GM12878 (cell line): ENCODE data around the gene GGN. TPM values are rescaled to one million over a fixed set of nuclear protein-coding genes. Genes with fewer than 3 reads are reported as not detected.

Experiments used
- ATAC-seq: fragments of 200-7000 bp; cut with Tn5 transposase; 3 replicates; pipeline ENCODE4 v1.9.1; 2020; ENCODE audit warnings: mild to moderate bottlenecking, moderate library complexity
- BruUV-seq: library from RNA; stranded (reverse); fragments of 400-500 nt; replicated peaks from 2 replicates; lab custom pipeline; 2021; lab: Mats Ljungman, UMichigan
- CTCF ChIA-PET: fragments of 300-600 bp; sonication (Branson Sonifier 250); formaldehyde crosslinking; extraction: SDS; loops from one replicate; lab custom pipeline; 2021; ENCODE audit warnings: inconsistent platforms; lab: Yijun Ruan, JAX
- POLR2A ChIA-PET: fragments of 350-600 bp; formaldehyde crosslinking; extraction: SDS; loops from one replicate; lab custom pipeline; 2021; ENCODE audit warnings: inconsistent platforms; lab: Charles Lee
- RAD21 ChIA-PET: fragments of 300-600 bp; sonication (Branson Sonifier 250); formaldehyde crosslinking; loops from one replicate; lab custom pipeline; 2023; ENCODE audit warnings: antibody characterized with exemption; ENCODE audit not compliant: unreplicated experiment; lab: Charles Lee
- SMC1A ChIA-PET: fragments of 300-600 bp; sonication (Branson Sonifier 250); formaldehyde crosslinking; loops from one replicate; lab custom pipeline; 2023; ENCODE audit not compliant: unreplicated experiment, uncharacterized antibody; lab: Charles Lee
- DNase-seq: peaks from one replicate; pipeline ENCODE4 v3.0.0-alpha.2; 2011; ENCODE audit warnings: low read depth, low spot score
- FAIRE-seq: peaks from 3 replicates; lab custom pipeline; 2011; peaks lifted over from hg19 to GRCh38; lab: Jason Lieb, UNC
- H2AFZ ChIP-seq: 2 replicates; pipeline ENCODE4 v1.6.0; 2011; ENCODE audit warnings: low read depth, low read length, control low read depth; ENCODE audit not compliant: control insufficient read depth
- H3K27ac ChIP-seq: 2 replicates; pipeline ENCODE4 v1.5.1; 2011; ENCODE audit warnings: control low read depth; ENCODE audit not compliant: control insufficient read depth, insufficient read depth
- H3K27me3 ChIP-seq, 2 experiments: replicated peaks in 1 of 2; 2 replicates each; pipeline versions ENCODE4 v1.6.0 to v1.6.1; 2011; ENCODE audit warnings: low read length in 1 of 2; ENCODE audit not compliant: control insufficient read depth in 2 of 2, insufficient read depth in 2 of 2
- H3K36me3 ChIP-seq, 2 experiments: 2 replicates each; pipeline ENCODE4 v1.5.1; 2011; ENCODE audit warnings: low read length in 1 of 2; ENCODE audit not compliant: control insufficient read depth in 2 of 2, insufficient read depth in 2 of 2
- H3K4me1 ChIP-seq: 2 replicates; pipeline ENCODE4 v1.6.1; 2011; ENCODE audit warnings: mild to moderate bottlenecking, low read length, moderate library complexity, mixed read lengths; ENCODE audit not compliant: control insufficient read depth, insufficient read depth
- H3K4me2 ChIP-seq: 2 replicates; pipeline ENCODE4 v1.6.0; 2011; ENCODE audit warnings: control low read depth; ENCODE audit not compliant: control insufficient read depth, insufficient read depth
- H3K4me3 ChIP-seq: fragments of 200-600 bp; sonication (generic); 2 replicates; pipeline ENCODE4 v1.5.1; 2016
- H3K79me2 ChIP-seq: 2 replicates; pipeline ENCODE4 v1.6.0; 2011; ENCODE audit warnings: low read length; ENCODE audit not compliant: control insufficient read depth, insufficient read depth
- H3K9ac ChIP-seq: 2 replicates; pipeline ENCODE4 v1.8.0; 2011; ENCODE audit warnings: low read length, control low read depth, mixed read lengths; ENCODE audit not compliant: control insufficient read depth, insufficient read depth
- H3K9me3 ChIP-seq: replicated peaks from 3 replicates; pipeline ENCODE4 v1.5.1; 2011; ENCODE audit warnings: mild to moderate bottlenecking, low read length; ENCODE audit not compliant: control insufficient read depth, insufficient read depth
- H4K20me1 ChIP-seq: 2 replicates; pipeline ENCODE4 v1.6.0; 2011; ENCODE audit not compliant: control insufficient read depth, insufficient read depth
- BMI1 ChIP-seq: fragments of 450-650 bp; IDR thresholded peaks from 2 replicates; pipeline ENCODE4 v1.6.1; 2016; ENCODE audit warnings: mild to moderate bottlenecking, moderate library complexity, borderline replicate concordance
- BRCA1 ChIP-seq: IDR thresholded peaks from 2 replicates; pipeline ENCODE4 v1.6.1; 2011; ENCODE audit warnings: low read depth, low read length, improper control_type of control experiment
- EED ChIP-seq: sonication (generic); IDR thresholded peaks from 2 replicates; pipeline ENCODE4 v1.6.1; 2016; ENCODE audit warnings: antibody characterized with exemption, low read depth
- FOXK2 ChIP-seq: fragments of 450-650 bp; IDR thresholded peaks from 2 replicates; pipeline ENCODE4 v1.6.1; 2017; ENCODE audit warnings: mild to moderate bottlenecking, moderate library complexity
- HSF1 ChIP-seq: fragments of 150-350 bp; IDR thresholded peaks from 2 replicates; pipeline ENCODE4 v1.6.1; 2014; ENCODE audit warnings: mild to moderate bottlenecking, low read depth, low read length
- JUND ChIP-seq: IDR thresholded peaks from 2 replicates; pipeline ENCODE4 v1.6.1; 2012; ENCODE audit warnings: low read depth, mild to moderate bottlenecking, low read length, improper control_type of control experiment, moderate library complexity
- KLF5 ChIP-seq: fragments of 450-650 bp; IDR thresholded peaks from 2 replicates; pipeline ENCODE4 v1.6.1; 2014; ENCODE audit warnings: mild to moderate bottlenecking; ENCODE audit not compliant: partially characterized antibody
- NFYA ChIP-seq: IDR thresholded peaks from 2 replicates; pipeline ENCODE4 v1.6.1; 2011; ENCODE audit warnings: low read depth, mild to moderate bottlenecking, low read length, improper control_type of control experiment, borderline replicate concordance
- NKRF ChIP-seq: fragments of 450-650 bp; conservative IDR thresholded peaks from 2 replicates; pipeline ENCODE4 v1.6.1; 2017; ENCODE audit warnings: mild to moderate bottlenecking, moderate library complexity
- NR2F1 ChIP-seq: fragments of 450-650 bp; conservative IDR thresholded peaks from 2 replicates; pipeline ENCODE4 v1.6.1; 2017; ENCODE audit warnings: mild to moderate bottlenecking
- PAX5 ChIP-seq: IDR thresholded peaks from 2 replicates; pipeline ENCODE4 v1.6.1; 2011; ENCODE audit warnings: low read depth, low read length, borderline replicate concordance
- PKNOX1 ChIP-seq: fragments of 450-650 bp; IDR thresholded peaks from 2 replicates; pipeline ENCODE4 v1.6.1; 2016; ENCODE audit warnings: mild to moderate bottlenecking
- SMAD1 ChIP-seq: fragments of 450-650 bp; IDR thresholded peaks from 2 replicates; pipeline ENCODE4 v1.6.1; 2018; ENCODE audit warnings: mild to moderate bottlenecking, low read depth; ENCODE audit not compliant: partially characterized antibody
- SP1 ChIP-seq: IDR thresholded peaks from one replicate; pipeline ENCODE4 v1.6.1; 2011; ENCODE audit warnings: low read depth, low read length
- ZNF592 ChIP-seq: fragments of 450-650 bp; IDR thresholded peaks from 2 replicates; pipeline ENCODE4 v1.6.1; 2017; ENCODE audit warnings: mild to moderate bottlenecking, moderate library complexity
- WGBS: methylation state at CpG from one replicate; pipeline ENCODE4 v1.1.6; 2016; ENCODE audit warnings: low lambda C conversion rate; ENCODE audit not compliant: insufficient replicate concordance, insufficient coverage; ENCODE audit errors: missing lambda C conversion rate; 5-methylcytosine and 5-hydroxymethylcytosine counted together
- in situ Hi-C: fragments of 300-500 bp; cut with MboI; formaldehyde crosslinking; loops from 9 replicates; pipeline ENCODE4 v1.14.3; 2018; ENCODE audit warnings: mixed read lengths
- intact Hi-C: fragments of 100-400 bp; cut with micrococcal nuclease; formaldehyde crosslinking; loops from one replicate; pipeline ENCODE4 v1.14.2; 2022; ENCODE audit not compliant: unreplicated experiment
- polyA plus RNA-seq, 11 experiments: library from polyadenylated mRNA; depleted of rRNA in 4 of 11; unstranded in 6 of 11; stranded (reverse) in 5 of 11; fragments of >200 nt; fragmentation: Nextera tagmentation in 4 of 11; fragmentation: Illumina TruSeq in 1 of 11; extraction: Ambion mirVana in 4 of 11; extraction: Trizol in 1 of 11; gene quantifications; 1 replicate in 1 of 11; 2 replicates in 10 of 11; pipeline versions ENCODE4 v1.2.1 to v1.2.3, GENCODE V29; 2011 to 2016; ENCODE audit warnings: inconsistent platforms in 2 of 11, missing spikeins in 2 of 11, low read depth in 1 of 11
- total RNA-seq, 4 experiments: library from RNA; depleted of rRNA in 3 of 4; stranded (reverse); fragments of >200 nt in 3 of 4; fragmentation: Illumina TruSeq in 1 of 4; extraction: Trizol in 1 of 4; gene quantifications; 2 replicates each; pipeline versions ENCODE4 v1.2.1 to v1.2.3, GENCODE V29; 2013 to 2021

Gene GGN
- total and polyA plus RNA-seq, 10 of the 15 experiments (the other 5 are each of a cell fraction or from before 2014, with no cell fraction given), result not detected

- H3K27me3 ChIP-seq, result no peaks in the 10 kb centered on the region
- intact Hi-C loops (loop anchor here (5.0 kb wide), 3 partner anchors 102 to 527 kb away; partner anchors contain the start of genes MRPS12 and SARS2), in situ Hi-C loops (loop anchor here (25.0 kb wide), 1 partner anchor 232 kb away; the partner anchor contains the start of gene ACTN4)
- RAD21 ChIA-PET, result interaction anchor here (1.3 to 3.1 kb wide), 4 partner anchors 21 to 230 kb away, joined by 3 to 24 read pairs (median 10); partner anchors contain the start of gene RASGRP4
- TF ChIP-seq SMAD1 (no peak), FOXK2 (no peak), KLF5 (no peak), PAX5 (no peak), JUND (no peak), SP1 (no peak), BRCA1 (no peak), BMI1 (no peak), NFYA (no peak), HSF1 (no peak), NR2F1 (no peak), EED (no peak), PKNOX1 (no peak), NKRF (no peak), ZNF592 (no peak)
- no peaks in the 10 kb centered on the region for H3K9me3 ChIP-seq
- no peak overlapping the region for H3K4me3 ChIP-seq
- no TSS peak for BruUV-seq
- H2AFZ ChIP-seq, result no peak overlapping the region
- no peak for DNase-seq
- POLR2A ChIA-PET, result interaction anchor here (0.5 kb wide), 1 partner anchor 241 kb away, joined by 3 read pairs; no protein-coding TSS in a partner anchor
- no peak overlapping the region for H3K27ac ChIP-seq
- no peaks in the 10 kb centered on the region for H3K4me1 ChIP-seq
- H4K20me1 ChIP-seq, result no peaks in the 10 kb centered on the region
- no peaks in the 10 kb centered on the region for H3K36me3 ChIP-seq
- H3K9ac ChIP-seq, result no peak overlapping the region
- SMC1A ChIA-PET, result interaction anchor here (1.3 to 3.8 kb wide), 2 partner anchors 12 to 22 kb away, joined by 3 to 17 read pairs; partner anchors contain the start of gene RASGRP4
- no peaks in the 10 kb centered on the region for H3K79me2 ChIP-seq
- CTCF ChIA-PET, result interaction anchor here (0.8 to 3.2 kb wide), 7 partner anchors 21 to 526 kb away, joined by 3 to 25 read pairs (median 4); partner anchors contain the start of genes MRPS12, PSMD8 and SARS2
- no peak overlapping the region for H3K4me2 ChIP-seq
- no peak for FAIRE-seq
- ATAC-seq, result no peak
- 95% methylated on average over 6 of the region's 6 CpGs for WGBS
Measured at GRCh38 chr19:38404858-38405257, 17.0 kb upstream of the GGN start.
